ENCODE data around the gene CAMKK1. TPM values are rescaled to one million over a fixed set of nuclear protein-coding genes. Genes with fewer than 3 reads are reported as not detected.

Gene CAMKK1
- polyA plus RNA-seq, 1 experiment, result 2.8 TPM

DNA sequence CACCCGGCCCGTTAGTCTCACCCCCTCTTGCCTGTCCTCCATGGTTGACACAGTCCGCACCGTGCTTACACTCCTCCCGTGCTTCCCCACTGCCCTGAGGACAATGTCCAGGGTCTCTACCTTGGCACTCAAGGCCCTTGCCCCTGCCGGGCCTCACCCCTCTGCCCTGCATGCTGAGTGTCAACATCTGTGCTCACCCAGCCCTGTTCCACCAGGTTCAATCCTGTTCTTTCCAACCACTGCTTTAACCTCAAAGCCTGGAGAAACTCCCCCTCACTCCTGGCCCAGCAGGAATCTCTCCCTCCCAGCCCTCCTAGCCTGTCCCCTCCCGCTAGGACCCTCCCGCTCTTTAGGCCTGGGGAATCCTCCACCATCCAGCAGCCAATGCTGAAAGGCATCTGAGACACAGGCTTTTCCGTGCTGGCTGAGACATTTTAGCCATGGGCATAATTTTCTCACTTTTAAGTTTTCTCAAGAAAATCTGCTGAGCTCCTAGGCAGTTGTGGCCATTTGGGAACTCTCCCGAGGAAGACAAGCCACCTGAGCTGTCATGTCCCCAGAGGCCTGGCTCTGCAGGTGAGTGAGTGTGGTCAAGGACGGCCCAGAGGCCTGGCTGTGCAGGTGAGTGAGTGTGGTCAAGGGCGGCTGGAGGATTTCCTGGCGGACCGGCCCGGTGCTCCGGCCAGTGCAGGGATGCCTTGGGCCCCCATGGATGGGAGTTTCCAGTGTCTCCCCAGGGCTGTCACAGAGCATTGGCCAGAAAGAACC, 34.2 kb upstream of the CAMKK1 start:
- Histone ChIP-seq H3K27ac (ENCODE audit: low read depth, low read length) (no peak overlapping the region), H3K9me3 (ENCODE audit: control insufficient read depth, insufficient read depth, low read length) (no peaks in the 10 kb centered on the region), H3K27me3 (ENCODE audit: control insufficient read depth, insufficient read depth, low read length) (peaks cover 26% of the 10 kb centered on the region), H3K4me3 (ENCODE audit: low read depth, low read length) (no peak overlapping the region)
- ChIA-PET POLR2A (no interaction called here), CTCF (interaction anchor here (0.7 kb wide), 1 partner anchor 80 kb away, joined by 4 read pairs; no protein-coding TSS in a partner anchor)
- no peak for DNase-seq (ENCODE audit: low read depth, low spot score)
- TF ChIP-seq, protein P1, sequence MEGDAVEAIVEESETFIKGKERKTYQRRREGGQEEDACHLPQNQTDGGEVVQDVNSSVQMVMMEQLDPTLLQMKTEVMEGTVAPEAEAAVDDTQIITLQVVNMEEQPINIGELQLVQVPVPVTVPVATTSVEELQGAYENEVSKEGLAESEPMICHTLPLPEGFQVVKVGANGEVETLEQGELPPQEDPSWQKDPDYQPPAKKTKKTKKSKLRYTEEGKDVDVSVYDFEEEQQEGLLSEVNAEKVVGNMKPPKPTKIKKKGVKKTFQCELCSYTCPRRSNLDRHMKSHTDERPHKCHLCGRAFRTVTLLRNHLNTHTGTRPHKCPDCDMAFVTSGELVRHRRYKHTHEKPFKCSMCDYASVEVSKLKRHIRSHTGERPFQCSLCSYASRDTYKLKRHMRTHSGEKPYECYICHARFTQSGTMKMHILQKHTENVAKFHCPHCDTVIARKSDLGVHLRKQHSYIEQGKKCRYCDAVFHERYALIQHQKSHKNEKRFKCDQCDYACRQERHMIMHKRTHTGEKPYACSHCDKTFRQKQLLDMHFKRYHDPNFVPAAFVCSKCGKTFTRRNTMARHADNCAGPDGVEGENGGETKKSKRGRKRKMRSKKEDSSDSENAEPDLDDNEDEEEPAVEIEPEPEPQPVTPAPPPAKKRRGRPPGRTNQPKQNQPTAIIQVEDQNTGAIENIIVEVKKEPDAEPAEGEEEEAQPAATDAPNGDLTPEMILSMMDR (IDR thresholded peaks at IDR 0.05; ENCODE audit: low read depth, low read length), result no peak

DNA sequence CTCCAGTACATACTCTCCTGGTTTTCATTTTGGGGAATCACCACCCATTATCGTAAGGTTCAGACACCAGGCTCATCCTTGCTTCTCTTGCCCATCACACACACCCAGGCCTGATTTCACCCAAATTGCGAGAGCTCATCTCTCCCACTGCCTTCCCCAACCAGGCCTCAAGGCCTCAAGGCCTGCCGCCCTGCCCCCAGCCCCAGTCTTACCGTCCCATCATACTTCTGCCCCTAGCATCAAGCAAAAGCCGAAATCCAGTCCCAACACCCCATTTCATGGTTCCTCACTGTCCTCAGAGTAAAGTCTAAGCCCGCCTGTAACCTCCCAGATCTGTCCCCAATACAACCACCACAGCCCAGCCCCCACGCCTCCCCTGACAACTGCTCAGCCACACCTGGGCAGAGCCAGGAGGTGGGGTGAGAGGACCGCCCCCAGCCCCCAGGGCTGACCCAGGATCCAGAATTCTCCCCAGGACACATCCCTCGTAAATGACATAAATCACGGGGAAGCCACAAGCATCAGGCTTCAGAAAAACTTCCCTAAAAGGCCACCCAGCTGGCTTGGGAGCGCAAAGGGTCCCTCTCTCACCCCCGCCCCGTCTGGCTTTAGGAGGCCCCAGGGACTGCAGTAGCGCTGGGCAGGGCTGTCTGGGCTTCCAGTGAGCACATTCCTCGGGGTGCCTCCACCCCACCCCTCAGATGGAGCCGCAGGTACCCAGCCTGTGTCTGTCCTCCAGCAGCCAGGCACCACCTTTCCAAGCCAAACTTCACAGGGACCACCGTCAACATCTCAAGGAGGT, 33.0 kb upstream of the CAMKK1 start:
- no peak overlapping the region for H3K4me3 ChIP-seq (ENCODE audit: low read depth, low read length)
- no peak for DNase-seq (ENCODE audit: low read depth, low spot score)
- H3K27me3 ChIP-seq (ENCODE audit: control insufficient read depth, insufficient read depth, low read length), result peaks cover 26% of the 10 kb centered on the region
- no peaks in the 10 kb centered on the region; the same call in 1 of the 2 replicates for H3K9me3 ChIP-seq (ENCODE audit: control insufficient read depth, insufficient read depth, low read length)
- POLR2A ChIA-PET, result no interaction called here
- CTCF ChIA-PET, result no interaction called here
- no peak overlapping the region for H3K27ac ChIP-seq (ENCODE audit: low read depth, low read length)
- TF ChIP-seq, protein P1 (IDR thresholded peaks at IDR 0.05; ENCODE audit: low read depth, low read length), result no peak

DNA sequence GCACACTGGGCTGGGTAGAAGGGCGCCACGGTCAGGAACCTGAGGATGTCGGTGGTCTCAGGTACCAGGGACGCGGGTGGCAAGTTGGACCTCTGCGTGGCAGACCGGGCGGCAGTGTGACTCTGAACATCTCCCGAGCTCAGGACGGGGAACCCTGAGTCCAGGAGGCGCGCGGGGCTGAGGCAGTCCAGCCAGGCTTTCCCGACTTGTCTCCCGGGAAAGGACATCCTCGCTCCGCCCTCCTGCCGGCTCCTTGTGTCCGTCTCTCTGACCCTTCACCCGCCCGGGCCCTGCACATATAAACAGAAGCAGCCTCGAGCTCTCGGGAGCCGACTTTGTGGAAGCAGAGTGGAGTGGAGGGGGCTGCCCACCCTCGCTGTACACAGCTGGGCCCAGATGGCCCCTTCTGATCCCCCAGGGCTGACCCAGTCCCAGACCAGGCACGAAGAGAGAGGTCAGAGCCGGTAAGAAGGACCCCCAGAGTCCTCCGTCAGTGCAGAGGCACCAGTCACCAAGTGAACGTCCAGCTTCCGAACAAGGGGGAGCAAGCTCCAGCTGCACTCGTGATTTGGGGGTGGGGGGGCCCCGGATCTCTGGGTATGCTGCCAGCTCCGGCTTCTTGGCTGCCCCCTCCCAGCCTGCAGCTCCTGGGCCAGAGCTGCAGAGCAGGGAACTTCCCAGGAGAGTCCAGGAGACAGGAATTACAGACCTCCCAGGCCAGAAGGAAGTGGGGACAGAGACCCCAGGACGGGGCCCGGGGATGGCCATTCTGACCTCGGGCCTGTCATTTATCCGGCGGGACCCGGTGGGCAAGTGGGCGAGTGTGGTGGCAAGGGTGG, 31.9 kb upstream of the CAMKK1 start:
- no peak for DNase-seq (ENCODE audit: low read depth, low spot score)
- CTCF ChIA-PET, result interaction anchor here (0.5 to 1.2 kb wide), 3 partner anchors 10 to 81 kb away, joined by 3 to 4 read pairs (median 3); no protein-coding TSS in a partner anchor
- Histone ChIP-seq H3K4me3 (ENCODE audit: low read depth, low read length) (no peak overlapping the region), H3K27me3 (ENCODE audit: control insufficient read depth, insufficient read depth, low read length) (peaks cover 26% of the 10 kb centered on the region), H3K9me3 (ENCODE audit: control insufficient read depth, insufficient read depth, low read length) (no peaks in the 10 kb centered on the region; the same call in 1 of the 2 replicates), H3K27ac (ENCODE audit: low read depth, low read length) (no peak overlapping the region)
- POLR2A ChIA-PET, result no interaction called here
- TF ChIP-seq, protein P1 (IDR thresholded peaks at IDR 0.05; ENCODE audit: low read depth, low read length), result no peak

DNA sequence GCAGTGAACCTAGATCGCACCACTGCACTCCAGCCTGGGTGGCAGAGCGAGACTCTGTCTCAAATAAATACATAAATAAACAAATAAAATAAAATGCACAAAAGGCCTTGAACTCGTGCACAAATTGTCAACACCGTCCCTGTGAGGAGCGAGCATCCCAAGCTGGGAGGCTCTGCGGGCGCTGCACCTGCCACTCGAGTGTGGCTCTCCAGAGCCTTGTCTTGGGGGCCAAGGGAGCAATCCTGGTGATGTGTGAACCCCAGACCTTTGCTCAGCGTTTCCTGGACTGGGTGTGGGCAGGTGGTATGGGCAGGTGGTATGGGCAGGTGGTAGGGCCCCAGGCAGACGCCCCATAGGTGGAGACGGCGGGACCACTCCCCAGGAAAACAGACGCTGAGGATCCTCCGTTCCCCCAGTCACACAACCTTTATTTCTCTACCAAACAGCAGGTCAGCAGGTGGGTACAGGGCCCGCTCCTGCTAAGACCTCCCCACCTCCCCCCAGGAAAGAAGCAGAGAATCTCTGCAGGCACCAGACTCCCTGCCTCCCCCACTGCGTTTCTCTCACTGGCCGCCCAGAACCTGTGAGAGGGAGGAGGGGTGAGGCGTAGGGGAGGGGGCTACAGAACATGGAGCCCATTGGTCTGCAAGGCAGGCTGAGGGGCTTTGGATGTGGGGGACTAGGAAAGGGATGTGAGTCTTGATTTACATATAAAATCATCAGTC, 30.8 kb upstream of the CAMKK1 start:
- CTCF ChIA-PET, result interaction anchor here (1.2 to 1.3 kb wide), 3 partner anchors 10 to 11 kb away, joined by 3 to 5 read pairs (median 3); no protein-coding TSS in a partner anchor
- no peak overlapping the region for H3K27ac ChIP-seq (ENCODE audit: low read depth, low read length)
- no peaks in the 10 kb centered on the region; the same call in 1 of the 2 replicates for H3K9me3 ChIP-seq (ENCODE audit: control insufficient read depth, insufficient read depth, low read length)
- POLR2A ChIA-PET, result no interaction called here
- TF ChIP-seq, protein P1 (IDR thresholded peaks at IDR 0.05; ENCODE audit: low read depth, low read length), result no peak
- no peak overlapping the region for H3K4me3 ChIP-seq (ENCODE audit: low read depth, low read length)
- no peak for DNase-seq (ENCODE audit: low read depth, low spot score)
- peaks cover 26% of the 10 kb centered on the region for H3K27me3 ChIP-seq (ENCODE audit: control insufficient read depth, insufficient read depth, low read length)

Data from AG04450 (cell line).